CD4-positive, alpha-beta T cell treated with Interferon alpha-2 for 1 hour (primary cell): ENCODE results near the gene ANKFY1.
"Not testable (repeated sequence)": the region's sequence is repeated elsewhere in the genome, so short reads cannot be mapped to it uniquely, and the experiment has no call there.

Source experiments
- DNase-seq, 2 donors: peaks; one replicate each; pipeline ENCODE4 v3.0.0-alpha.2; 2020 to 2022

The ANKFY1 gene

GRCh38 chr17:4215882-4216570 lies 47.8 kb downstream of the ANKFY1 start:
- DNase-seq: no peak

GRCh38 chr17:4214157-4214556 lies 49.6 kb downstream of the ANKFY1 start:
- no peak for DNase-seq

DNA sequence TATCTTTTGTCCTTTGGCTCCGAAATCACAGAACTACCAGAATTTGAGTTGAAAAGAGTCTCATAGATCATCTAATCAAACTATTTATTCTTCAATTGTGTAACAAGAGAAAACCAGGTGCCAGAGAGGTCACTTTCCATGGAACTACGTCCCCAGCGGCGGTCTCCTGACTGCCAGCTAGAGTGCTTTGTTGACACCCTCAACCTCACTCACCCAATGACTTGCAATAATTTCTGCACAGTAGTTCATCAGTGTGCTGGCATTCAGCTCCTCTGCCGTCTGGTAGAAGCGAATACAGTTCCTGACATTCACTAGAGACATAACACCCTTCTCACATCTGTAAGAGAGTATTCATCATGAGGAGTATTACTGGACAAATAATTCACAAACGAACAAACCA lies 54.2 kb downstream of the ANKFY1 start:
- no peak for DNase-seq

GRCh38 chr17:4208238-4208637 lies 55.5 kb downstream of the ANKFY1 start:
- DNase-seq: no peak

DNA sequence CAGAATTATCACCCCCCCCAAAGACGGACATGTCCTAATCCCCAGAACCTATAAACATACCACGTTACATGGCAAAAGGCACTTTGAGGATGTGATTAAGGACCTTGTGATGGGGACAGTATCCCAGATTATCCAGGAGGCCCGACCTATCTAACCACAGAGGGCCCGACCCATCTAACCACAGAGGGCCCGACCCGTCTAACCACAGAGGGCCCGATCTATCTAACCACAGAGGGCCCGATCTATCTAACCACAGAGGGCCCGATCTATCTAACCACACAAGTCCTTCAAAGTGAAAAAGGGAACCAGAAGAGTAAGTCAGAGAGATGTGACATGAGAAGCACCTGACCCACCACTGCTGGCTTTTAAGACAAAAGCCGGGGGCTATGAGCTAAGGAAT lies 56.8 kb downstream of the ANKFY1 start:
- peak; percentile 8 to 9 for DNase-seq

DNA sequence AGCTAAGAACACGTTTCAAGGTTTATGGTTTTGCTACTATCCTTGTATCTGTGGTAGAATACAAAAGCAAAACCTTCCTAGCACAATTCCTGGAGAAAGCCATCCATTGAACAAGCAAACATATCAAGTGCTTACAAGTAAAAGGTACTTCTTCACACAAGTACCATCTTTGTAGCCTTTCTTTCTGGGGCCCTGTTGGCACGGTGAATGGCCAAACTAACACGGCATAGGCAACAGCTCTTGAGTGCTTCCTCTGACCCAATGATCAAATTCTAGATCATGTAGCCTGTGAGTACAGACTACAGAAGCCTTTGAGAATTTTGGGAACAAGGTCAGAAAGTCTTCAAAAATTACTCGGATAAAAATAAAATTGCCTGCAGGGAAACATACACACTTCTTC lies 57.9 kb downstream of the ANKFY1 start:
- no peak for DNase-seq

DNA sequence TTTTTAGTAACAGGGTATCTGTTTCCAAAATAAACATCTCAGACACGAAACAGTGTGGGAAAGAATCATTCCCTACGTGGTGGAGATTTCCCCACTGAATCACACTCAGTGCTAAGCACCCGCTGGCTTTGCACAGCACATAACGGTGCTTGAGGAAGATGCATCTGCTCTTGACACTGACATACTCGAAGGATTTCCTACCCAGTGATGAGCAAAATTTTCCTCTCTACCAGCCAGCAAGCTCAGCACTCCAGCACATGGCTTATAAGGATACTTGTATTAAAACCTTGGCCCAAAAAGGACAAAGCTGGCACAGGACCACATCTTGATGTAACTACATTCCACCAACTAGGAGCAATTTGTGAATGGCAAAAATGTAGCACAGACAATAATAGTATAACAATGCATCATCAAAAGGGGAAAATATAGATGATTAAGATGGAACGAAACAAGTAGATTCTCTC lies 59.0 kb downstream of the ANKFY1 start:
- no peak for DNase-seq

DNA sequence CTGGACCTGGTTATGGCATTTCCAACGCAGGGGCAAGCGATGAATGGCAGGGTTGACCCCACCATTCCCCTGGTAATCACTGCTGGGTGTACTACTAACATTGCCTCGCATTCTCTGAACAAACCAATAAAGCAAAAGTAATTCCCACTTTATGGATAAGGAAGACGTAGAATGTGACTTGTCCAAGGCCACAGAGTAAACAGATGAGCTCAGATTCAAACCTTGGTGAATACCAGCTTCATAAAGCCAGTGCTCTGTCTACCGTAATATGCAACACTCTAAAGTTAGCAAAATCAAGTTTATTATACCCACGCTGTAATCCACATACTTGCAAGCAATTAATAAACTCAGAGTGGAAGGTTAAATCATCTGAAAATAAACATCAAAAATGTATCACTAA lies 59.6 kb downstream of the ANKFY1 start:
- no peak for DNase-seq

DNA sequence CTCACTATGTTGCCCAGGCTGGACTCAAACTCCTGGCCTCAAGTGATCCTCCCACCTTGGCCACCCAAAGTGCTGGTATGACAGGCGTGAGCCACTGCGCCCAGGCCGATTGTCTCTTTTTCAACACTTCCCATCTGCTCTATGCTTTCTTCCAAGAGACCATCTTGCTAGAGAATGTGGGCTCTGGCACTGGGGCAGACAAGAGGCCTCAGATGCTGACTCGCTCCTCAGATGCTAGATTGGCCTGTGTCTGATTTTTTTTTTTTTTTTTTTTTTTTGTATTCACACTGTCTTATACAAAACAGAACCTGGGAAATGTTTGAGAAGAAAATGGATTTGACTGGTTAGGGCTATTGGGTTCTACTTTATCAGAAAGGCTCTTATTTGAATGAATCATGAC lies 62.6 kb downstream of the ANKFY1 start:
- no peak for DNase-seq

DNA sequence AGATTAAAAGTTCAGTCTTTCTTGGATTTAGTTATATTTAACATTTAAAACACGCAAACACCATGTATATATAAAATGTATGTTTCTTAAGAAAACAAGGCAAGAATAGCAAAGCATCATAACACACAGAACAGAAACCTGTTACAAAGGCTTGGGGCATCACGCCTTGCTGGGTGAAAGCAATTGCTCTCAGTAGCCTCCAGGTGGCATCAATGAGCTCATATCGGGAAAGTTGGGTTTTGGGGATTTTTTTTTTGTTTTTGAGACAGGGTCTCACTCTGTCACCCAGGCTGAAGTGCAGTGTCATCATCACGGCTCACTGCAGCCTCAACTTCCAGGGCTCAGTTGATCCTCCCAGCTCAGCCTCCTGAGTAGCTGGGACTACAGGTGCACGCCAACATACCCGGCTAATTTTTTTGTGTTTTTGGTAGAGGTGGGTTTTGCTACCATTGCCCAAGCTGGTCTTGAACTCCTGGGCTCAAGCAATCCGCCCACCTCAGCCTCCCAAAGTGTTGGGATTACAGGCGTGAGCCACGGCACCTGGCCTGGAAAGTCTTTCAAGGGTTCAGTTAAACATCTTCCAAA lies 63.9 kb downstream of the ANKFY1 start:
- peak; percentile 22 to 59 for DNase-seq

DNA sequence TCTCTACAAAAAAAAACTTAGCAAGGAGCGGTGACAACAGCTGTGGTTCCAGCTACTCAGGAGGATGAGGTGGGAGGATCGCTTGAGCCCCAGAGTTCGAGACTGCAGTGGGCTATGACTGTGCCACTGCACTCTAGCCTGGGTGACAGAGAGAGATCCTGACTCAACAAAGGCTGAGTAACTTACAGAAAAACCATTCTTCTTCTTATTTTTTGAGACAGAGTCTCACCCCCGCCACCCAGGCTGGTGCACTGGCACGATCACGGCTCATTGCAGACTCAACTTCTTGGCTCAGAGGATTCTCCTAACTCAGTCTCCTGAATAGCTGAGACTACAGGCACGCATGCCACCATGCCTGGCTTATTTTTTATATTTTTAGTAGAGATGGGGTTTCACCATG lies 64.8 kb downstream of the ANKFY1 start:
- DNase-seq: no peak

DNA sequence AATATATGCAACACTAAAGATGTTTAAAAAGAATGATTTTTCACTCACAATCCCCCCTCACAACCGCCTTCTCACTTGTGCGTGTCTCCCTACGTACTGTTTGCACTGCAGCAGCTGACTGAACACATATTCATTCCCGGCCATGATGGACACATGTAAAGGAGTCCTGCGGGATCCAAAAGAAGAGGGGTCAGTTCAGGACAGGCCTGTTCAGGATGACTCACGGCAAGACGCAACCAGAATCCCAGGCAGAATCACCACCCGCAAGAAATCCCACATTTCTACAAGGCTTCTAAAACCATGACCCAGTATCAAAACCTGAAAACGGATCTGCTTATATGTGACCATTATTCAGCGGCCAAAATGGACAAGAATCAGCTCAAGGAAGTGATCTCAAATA lies 68.5 kb downstream of the ANKFY1 start:
- DNase-seq: no peak

- DNase-seq: no peak
These were observed 69.0 kb downstream of the ANKFY1 start for GRCh38 chr17:4194796-4195195.

DNA sequence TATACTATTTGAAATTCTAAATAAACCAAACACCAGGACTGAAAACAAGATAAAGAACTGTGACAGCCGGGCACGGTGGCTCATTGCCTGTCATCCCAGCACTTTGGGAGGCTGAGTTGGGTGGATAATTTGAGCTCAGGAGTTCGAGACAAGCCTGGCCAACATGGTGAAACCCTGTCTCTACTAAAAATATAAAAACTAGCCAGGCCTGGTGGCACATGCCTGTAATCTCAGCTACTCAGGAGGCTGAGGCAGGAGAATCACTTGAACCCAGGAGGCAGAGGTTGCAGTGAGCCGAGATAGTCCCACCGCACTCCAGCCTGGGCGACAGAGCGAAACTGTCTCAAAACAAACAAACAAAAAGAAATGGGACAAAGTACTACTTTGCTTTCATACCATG lies 73.0 kb downstream of the ANKFY1 start:
- DNase-seq: not testable (repeated sequence)

DNA sequence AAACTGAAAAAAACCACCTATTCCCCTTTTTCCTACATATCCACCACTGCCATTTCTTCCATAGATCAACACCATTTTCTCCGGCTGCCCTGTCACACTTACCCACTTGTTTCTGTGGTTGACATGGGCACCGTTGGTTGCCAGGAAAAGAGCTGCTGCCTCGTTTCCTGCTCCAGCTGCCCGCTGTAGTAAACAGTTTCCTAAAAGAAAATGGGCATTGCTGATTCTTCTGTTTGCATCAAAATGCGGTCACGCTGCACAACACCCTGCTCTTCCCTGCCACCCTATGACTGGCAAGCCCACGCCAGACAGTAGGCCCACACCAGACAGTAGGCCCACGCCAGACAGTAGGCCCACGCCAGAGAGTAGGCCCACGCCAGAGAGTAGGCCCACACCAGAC lies 74.5 kb downstream of the ANKFY1 start:
- DNase-seq: no peak

DNA sequence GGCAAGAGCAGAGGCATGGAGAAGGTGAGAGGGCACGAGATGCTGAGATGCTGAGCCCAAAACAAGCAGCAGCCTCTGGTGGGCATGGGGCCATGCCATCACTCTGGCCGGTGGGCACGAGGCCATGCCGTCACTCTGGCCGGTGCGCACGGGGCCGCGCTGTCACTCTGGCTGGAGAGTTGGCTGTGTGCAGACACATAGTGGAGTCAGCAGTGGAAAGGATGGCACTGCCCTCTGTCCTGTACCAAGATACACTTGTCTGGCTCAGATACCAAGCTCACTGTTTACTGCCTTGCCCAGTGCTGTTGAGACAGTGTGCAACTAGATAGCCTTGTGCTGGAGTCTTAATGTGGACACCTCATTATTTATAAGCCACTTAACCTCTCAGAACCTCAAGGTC lies 75.7 kb downstream of the ANKFY1 start:
- DNase-seq: no peak

DNA sequence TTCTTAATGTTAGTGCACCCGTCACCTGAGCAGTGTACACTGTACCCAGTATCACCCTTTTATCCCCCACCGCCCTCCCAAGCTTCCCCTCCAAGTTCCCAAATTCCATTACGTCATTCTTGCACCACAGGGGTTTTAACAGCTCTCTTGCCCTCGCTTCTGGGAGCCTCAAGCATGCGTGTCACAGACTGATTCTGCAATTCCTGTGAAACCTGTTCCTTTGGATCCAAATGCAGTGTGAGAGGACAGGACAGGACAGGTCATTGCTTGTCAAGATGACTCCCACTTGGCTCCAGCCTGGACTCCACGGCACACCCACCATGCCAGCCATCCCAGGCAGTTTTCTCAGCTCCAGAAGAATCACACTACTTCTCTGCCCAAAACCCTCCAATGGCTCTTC lies 76.7 kb downstream of the ANKFY1 start:
- DNase-seq: no peak

DNA sequence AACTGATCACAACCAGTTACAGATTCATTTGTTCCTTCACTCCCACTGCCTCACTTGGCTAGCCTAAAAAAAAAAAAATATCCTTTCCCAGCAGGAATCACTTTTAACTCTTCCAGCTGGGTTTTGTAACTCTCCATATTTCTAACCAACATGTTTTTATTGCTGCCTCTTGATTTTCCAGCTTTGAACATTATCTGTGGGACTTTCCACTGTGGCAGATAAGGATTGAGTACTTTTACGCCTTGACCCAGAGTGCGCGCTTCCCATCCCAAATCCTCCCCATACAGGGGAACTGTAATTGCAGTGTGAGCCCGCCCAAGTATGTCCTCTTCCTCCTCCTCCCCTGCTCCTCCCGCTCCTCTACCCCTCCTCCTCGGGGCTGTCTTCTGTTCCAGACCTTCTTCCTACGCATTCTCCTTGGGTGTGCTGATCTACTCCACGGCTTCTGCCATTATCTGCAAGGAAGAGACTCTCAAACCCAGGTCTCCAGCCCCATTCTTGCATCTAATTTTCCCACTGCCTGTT lies 77.4 kb downstream of the ANKFY1 start:
- DNase-seq: no peak

- DNase-seq: no peak
These were observed 78.1 kb downstream of the ANKFY1 start for GRCh38 chr17:4185656-4186055.

DNA sequence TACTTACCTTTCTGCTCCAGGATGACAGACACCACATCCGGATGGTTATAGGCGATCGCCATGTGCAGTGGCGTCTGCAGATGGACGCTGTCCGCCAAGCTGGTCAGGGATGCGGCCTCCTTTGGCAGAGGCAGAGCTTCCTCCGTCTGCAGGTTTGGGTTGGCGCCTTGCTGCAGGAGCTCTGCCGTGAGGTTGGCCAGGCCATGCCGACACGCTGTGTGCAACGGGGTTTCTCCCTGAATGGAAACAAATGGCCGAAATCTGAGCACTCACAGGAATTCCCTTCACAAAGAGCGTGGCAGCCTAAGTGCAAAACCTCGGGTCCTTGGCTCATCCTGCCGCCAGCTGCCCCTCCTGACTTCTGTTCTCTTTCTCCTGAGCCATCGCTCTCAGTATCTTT lies 79.0 kb downstream of the ANKFY1 start:
- DNase-seq: no peak

- no peak for DNase-seq
These were observed 81.7 kb downstream of the ANKFY1 start for GRCh38 chr17:4182043-4182442.

- DNase-seq: no peak
These were observed 83.0 kb downstream of the ANKFY1 start for GRCh38 chr17:4180791-4181190.

DNA sequence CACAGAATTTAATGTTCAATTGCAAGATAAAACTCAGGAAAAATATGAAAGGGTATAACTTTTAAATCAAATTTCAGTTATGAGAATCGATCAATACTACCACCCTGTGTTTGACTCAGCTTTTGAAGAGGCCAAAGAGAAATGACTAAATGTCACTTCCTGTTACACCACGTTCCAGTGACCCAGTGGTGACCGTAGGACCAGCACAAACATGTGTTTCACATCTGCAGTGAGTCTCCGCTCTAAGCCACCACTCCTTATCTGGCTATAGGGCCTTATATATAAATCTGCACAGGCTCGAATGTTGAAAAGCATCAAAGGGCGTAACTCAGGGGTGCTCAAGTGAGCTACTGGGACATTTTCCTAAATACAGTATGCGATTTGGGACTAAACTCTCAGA lies 84.7 kb downstream of the ANKFY1 start:
- DNase-seq: no peak

DNA sequence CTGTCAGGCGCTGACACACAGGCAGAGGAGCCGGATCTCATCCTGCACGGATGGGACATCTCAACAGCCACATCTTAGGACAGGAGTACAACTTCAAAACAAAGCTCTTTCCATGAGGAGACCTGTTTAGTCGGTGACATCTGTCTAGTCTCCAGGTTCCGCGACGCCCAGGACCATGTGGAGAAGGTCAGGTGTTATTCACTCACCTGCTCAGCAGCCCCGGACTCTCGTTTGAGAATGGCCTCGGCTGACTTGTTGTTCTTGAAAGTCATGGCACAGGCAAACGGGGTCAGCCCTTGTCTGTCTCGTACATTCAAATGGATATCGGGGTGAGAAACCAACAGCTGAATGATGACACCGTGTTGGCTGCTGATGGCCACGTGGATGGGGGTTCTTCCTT lies 85.1 kb downstream of the ANKFY1 start:
- DNase-seq: no peak

GRCh38 chr17:4177806-4178205 lies 86.0 kb downstream of the ANKFY1 start:
- DNase-seq: no peak
